NCI-H82 treated with DMSO at 0.1 percent for 48 hours (cell line): ENCODE results near the gene OLFML1.

Experiments
- DNase-seq: peaks from one replicate; lab custom pipeline; 2025; ENCODE audit not compliant: unreplicated experiment; lab: John Stamatoyannopoulos, UW

The OLFML1 gene

GRCh38 chr11:7559398-7560283, 74.3 kb downstream of the OLFML1 start:
- no peak for DNase-seq
